A549 (cell line): Measurements from ENCODE around the gene PDE3A. TPM values are rescaled to one million over a fixed set of nuclear protein-coding genes. Genes with fewer than 3 reads are reported as not detected.

Source experiments
- ATAC-seq, 2 experiments: fragments of 200-7000 bp in 1 of 2; fragments of >200 bp in 1 of 2; cut with Nextera tagmentation in 1 of 2; cut with Tn5 transposase in 1 of 2; 3 replicates each; pipeline versions ENCODE4 v1.8.0 to v1.9.1; 2018 to 2020; ENCODE audit warnings: mild to moderate bottlenecking in 1 of 2, moderate library complexity in 1 of 2
- CTCF ChIA-PET: fragments of 300-600 bp; sonication (Branson Sonifier 250); formaldehyde crosslinking; extraction: SDS; loops from one replicate; lab custom pipeline; 2021; ENCODE audit warnings: antibody characterized with exemption, inconsistent platforms; lab: Yijun Ruan, JAX
- POLR2A ChIA-PET: fragments of 350-600 bp; formaldehyde crosslinking; extraction: SDS; loops from one replicate; lab custom pipeline; 2021; ENCODE audit warnings: antibody characterized with exemption, inconsistent platforms; lab: Yijun Ruan, JAX
- DNase-seq, 2 experiments: peaks; one replicate each; pipeline versions ENCODE4 v3.0.0 to v3.0.0-alpha.2; 2011 to 2016; ENCODE audit warnings: low read depth in 1 of 2, low spot score in 1 of 2
- FAIRE-seq: peaks from 2 replicates; lab custom pipeline; 2011; peaks lifted over from hg19 to GRCh38; lab: Jason Lieb, UNC
- H3K27ac ChIP-seq, 2 experiments: fragments of >200 bp; sonication (Bioruptor Twin); formaldehyde crosslinking; 3 replicates each; pipeline ENCODE4 v1.5.1; 2016 to 2017
- H3K4me1 ChIP-seq: fragments of >200 bp; sonication (Bioruptor Twin); formaldehyde crosslinking; 3 replicates; pipeline ENCODE4 v1.6.1; 2016
- H3K4me2 ChIP-seq: fragments of >200 bp; sonication (Bioruptor Twin); formaldehyde crosslinking; 3 replicates; pipeline ENCODE4 v1.6.1; 2016
- H3K4me3 ChIP-seq: fragments of >200 bp; sonication (Bioruptor Twin); formaldehyde crosslinking; 3 replicates; pipeline ENCODE4 v1.5.1; 2016
- H3K9me3 ChIP-seq: fragments of >200 bp; sonication (Bioruptor Twin); formaldehyde crosslinking; 3 replicates; pipeline ENCODE4 v1.6.1; 2016
- CTCF ChIP-seq: fragments of >200 bp; sonication (Bioruptor Twin); formaldehyde crosslinking; IDR thresholded peaks from 3 replicates; pipeline ENCODE4 v1.5.1; 2016
- EHF ChIP-seq: fragments of 250-450 bp; sonication (Bioruptor Pico); IDR thresholded peaks from 2 replicates; pipeline ENCODE4 v1.5.0; 2020; ENCODE audit warnings: mild to moderate bottlenecking
- EP300 ChIP-seq, 2 experiments: fragments of >200 bp; sonication (Bioruptor Twin); formaldehyde crosslinking; IDR thresholded peaks; 2 replicates in 1 of 2; 3 replicates in 1 of 2; pipeline ENCODE4 v1.6.1; 2016 to 2017
- ESRRA ChIP-seq: fragments of 150-350 bp; IDR thresholded peaks from 2 replicates; pipeline ENCODE4 v1.6.1; 2014; ENCODE audit warnings: mild to moderate bottlenecking, low read length, borderline replicate concordance
- FOSL2 ChIP-seq, 2 experiments: fragments of 450-650 bp in 1 of 2; fragments of >200 bp in 1 of 2; sonication (Bioruptor Twin) in 1 of 2; formaldehyde crosslinking; IDR thresholded peaks; 2 replicates each; pipeline versions ENCODE4 v1.5.0 to v1.6.1; 2016 to 2020; ENCODE audit warnings: mild to moderate bottlenecking in 1 of 2, moderate library complexity in 1 of 2
- FOXS1 ChIP-seq: fragments of 250-450 bp; sonication (Bioruptor Pico); IDR thresholded peaks from 2 replicates; pipeline ENCODE4 v1.5.0; 2020; ENCODE audit warnings: mild to moderate bottlenecking, moderate library complexity
- GATA3 ChIP-seq: IDR thresholded peaks from 2 replicates; pipeline ENCODE4 v1.6.1; 2012; ENCODE audit warnings: borderline replicate concordance
- HMGXB4 ChIP-seq: fragments of 250-450 bp; sonication (Bioruptor Pico); IDR thresholded peaks from 2 replicates; pipeline ENCODE4 v1.5.0; 2021; ENCODE audit warnings: mild to moderate bottlenecking, moderate library complexity, borderline replicate concordance
- HOXB5 ChIP-seq: fragments of 250-450 bp; sonication (Bioruptor Pico); IDR thresholded peaks from 2 replicates; pipeline ENCODE4 v1.5.0; 2020; ENCODE audit warnings: mild to moderate bottlenecking, moderate library complexity
- JUN ChIP-seq, 2 experiments: fragments of >200 bp; sonication (Bioruptor Twin); formaldehyde crosslinking; IDR thresholded peaks; 2 replicates in 1 of 2; 3 replicates in 1 of 2; pipeline ENCODE4 v1.6.1; 2016 to 2017
- MYC ChIP-seq: IDR thresholded peaks from 2 replicates; pipeline ENCODE4 v1.6.1; 2012; ENCODE audit warnings: mild to moderate bottlenecking, inconsistent platforms, low read length, improper control_type of control experiment, borderline replicate concordance
- RAD21 ChIP-seq, 2 experiments: fragments of >200 bp in 1 of 2; sonication (Bioruptor Twin) in 1 of 2; formaldehyde crosslinking in 1 of 2; IDR thresholded peaks in 1 of 2; conservative IDR thresholded peaks in 1 of 2; 2 replicates in 1 of 2; 3 replicates in 1 of 2; pipeline ENCODE4 v1.6.1; 2012 to 2018; ENCODE audit warnings: inconsistent platforms in 1 of 2
- RARB ChIP-seq: fragments of 250-450 bp; sonication (Bioruptor Pico); IDR thresholded peaks from 2 replicates; pipeline ENCODE4 v1.8.0; 2021; ENCODE audit warnings: mild to moderate bottlenecking, moderate library complexity
- RFX5 ChIP-seq: fragments of 450-650 bp; IDR thresholded peaks from 2 replicates; pipeline ENCODE4 v1.7.1; 2014; ENCODE audit warnings: antibody characterized with exemption, mild to moderate bottlenecking, moderate library complexity
- TFCP2L1 ChIP-seq: fragments of 250-450 bp; sonication (Bioruptor Pico); IDR thresholded peaks from 2 replicates; pipeline ENCODE4 v1.5.0; 2021; ENCODE audit warnings: mild to moderate bottlenecking
- ZSCAN20 ChIP-seq: fragments of 250-450 bp; sonication (Bioruptor Pico); IDR thresholded peaks from 2 replicates; pipeline ENCODE4 v1.8.0; 2022; ENCODE audit warnings: mild to moderate bottlenecking, moderate library complexity
- WGBS: methylation state at CpG from one replicate; pipeline ENCODE4 v1.1.6; 2017; ENCODE audit errors: missing lambda C conversion rate; 5-methylcytosine and 5-hydroxymethylcytosine counted together
- polyA plus RNA-seq, 4 experiments: library from polyadenylated mRNA; depleted of rRNA in 3 of 4; stranded (reverse); fragments of >200 nt; fragmentation: RNase III in 1 of 4; extraction: RNeasy Plus Mini Kit Qiagen cat#74134 plus additional on column Dnase treatment in 1 of 4; gene quantifications; 2 replicates in 3 of 4; 3 replicates in 1 of 4; pipeline ENCODE4 v1.2.3, GENCODE V29; 2011 to 2017
- TF ChIP-seq, protein P1 (sequence below): fragments of 450-650 bp; IDR thresholded peaks from 2 replicates; pipeline ENCODE4 v1.6.1; 2014; ENCODE audit warnings: antibody characterized with exemption
- TF ChIP-seq, protein P2 (sequence below): fragments of 150-350 bp; IDR thresholded peaks from 2 replicates; pipeline ENCODE4 v1.6.1; 2014; ENCODE audit warnings: low read depth, mild to moderate bottlenecking, low read length
- TF ChIP-seq, protein P3 (sequence below): fragments of 200-600 bp; sonication (generic); IDR thresholded peaks from 2 replicates; pipeline ENCODE4 v1.6.1; 2016; ENCODE audit warnings: antibody characterized with exemption, mild to moderate bottlenecking, moderate library complexity

PDE3A gene
- polyA plus RNA-seq, 2 of the 4 experiments (the other 2 are of a cell fraction) = 7.6 to 12.7 TPM

- CTCF ChIA-PET = no interaction called here
- TF ChIP-seq ZSCAN20 (CRISPR knock-in tag) (no peak), CTCF (no peak), EP300 (IDR thresholded peaks at IDR 0.05) (no peak), ESRRA (no peak), RAD21 (conservative IDR thresholded peaks at IDR 0.05 in 1 of 2, IDR thresholded peaks at IDR 0.05 in 1 of 2) (no peak), MYC (no peak), FOXS1 (no peak), RFX5 (no peak), GATA3 (no peak), EHF (no peak)
- no peaks in the 10 kb centered on the region for H3K9me3 ChIP-seq
- no peak overlapping the region for H3K4me2 ChIP-seq
- peaks cover 16% of the 10 kb centered on the region; the same call in 2 of the 3 replicates for H3K4me1 ChIP-seq
- ATAC-seq (no peak), DNase-seq (no peak), FAIRE-seq (no peak)
- H3K27ac ChIP-seq = 0 out of 6 replicates have a peak overlapping the region, but pooled peaks of 1 of the 2 experiments have one; percentile 41
- no peak overlapping the region for H3K4me3 ChIP-seq
- POLR2A ChIA-PET = no interaction called here
- WGBS = 79% methylated on average over 2 of the region's 2 CpGs
Measured at GRCh38 chr12:20592556-20592955, 224.2 kb downstream of the PDE3A start.

DNA sequence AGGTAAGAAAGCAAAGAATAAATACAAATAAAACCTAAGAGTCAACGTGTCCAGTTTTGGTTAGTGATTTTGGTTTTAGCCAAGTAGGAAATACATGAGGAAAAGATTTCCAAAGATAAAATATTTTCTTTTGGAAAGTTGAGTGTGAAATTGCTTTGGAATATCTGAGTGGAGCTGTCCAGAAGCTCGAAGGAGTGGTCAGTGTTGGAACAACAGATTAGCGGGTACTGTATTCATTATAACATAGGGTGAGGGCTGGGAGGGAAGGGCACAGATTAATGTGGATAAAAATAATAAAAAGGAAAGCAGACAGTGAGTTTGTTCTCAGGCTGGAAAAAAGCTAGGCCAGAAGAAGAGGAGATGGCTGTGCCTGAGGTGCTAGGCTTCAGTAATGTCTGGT lies 225.3 kb downstream of the PDE3A start:
- FAIRE-seq = no peak
- DNase-seq = no peak
- ATAC-seq = no peak
- POLR2A ChIA-PET = no interaction called here
- Histone ChIP-seq H3K27ac (no peak overlapping the region; a peak in 1 of 6 replicates), H3K9me3 (no peaks in the 10 kb centered on the region), H3K4me1 (peaks cover 16% of the 10 kb centered on the region; the same call in 2 of the 3 replicates), H3K4me3 (no peak overlapping the region), H3K4me2 (no peak overlapping the region)
- 74% methylated on average over 3 of the region's 3 CpGs for WGBS
- TF ChIP-seq, protein P1, sequence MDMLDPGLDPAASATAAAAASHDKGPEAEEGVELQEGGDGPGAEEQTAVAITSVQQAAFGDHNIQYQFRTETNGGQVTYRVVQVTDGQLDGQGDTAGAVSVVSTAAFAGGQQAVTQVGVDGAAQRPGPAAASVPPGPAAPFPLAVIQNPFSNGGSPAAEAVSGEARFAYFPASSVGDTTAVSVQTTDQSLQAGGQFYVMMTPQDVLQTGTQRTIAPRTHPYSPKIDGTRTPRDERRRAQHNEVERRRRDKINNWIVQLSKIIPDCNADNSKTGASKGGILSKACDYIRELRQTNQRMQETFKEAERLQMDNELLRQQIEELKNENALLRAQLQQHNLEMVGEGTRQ = no peak
- no peak for TF ChIP-seq ESRRA
- CTCF ChIA-PET = interaction anchor here (0.7 kb wide), 1 partner anchor 92 kb away, joined by 3 read pairs; no protein-coding TSS in a partner anchor

- Histone ChIP-seq H3K4me2 (peak overlapping the region; percentile 8; the same call in 1 of the 3 replicates), H3K4me1 (peaks cover 36% of the 10 kb centered on the region), H3K9me3 (no peaks in the 10 kb centered on the region), H3K27ac (0 out of 6 replicates have a peak overlapping the region, but pooled peaks of 1 of the 2 experiments have one; percentile 0), H3K4me3 (no peak overlapping the region)
- POLR2A ChIA-PET = no interaction called here
- CTCF ChIA-PET = no interaction called here
- no peak for TF ChIP-seq ESRRA
- TF ChIP-seq FOSL2 (IDR thresholded peaks at IDR 0.05) = no peak
- TF ChIP-seq FOSL2 (CRISPR knock-in tag; IDR thresholded peaks at IDR 0.05) = peak; percentile 61
- 0 out of 5 replicates have a peak, but pooled peaks of 1 of the 2 experiments have one; percentile 30 for TF ChIP-seq JUN (IDR thresholded peaks at IDR 0.05)
- 3% methylated on average over 1 of the region's 1 CpG for WGBS
- ATAC-seq (no peak), DNase-seq (no peak), FAIRE-seq (no peak)
Measured at GRCh38 chr12:20596061-20596460, 227.7 kb downstream of the PDE3A start.

GRCh38 chr12:20599757-20600156 lies 231.4 kb downstream of the PDE3A start:
- Histone ChIP-seq H3K27ac (peak overlapping the region; percentile 69 to 76), H3K4me2 (peak overlapping the region; percentile 9; the same call in 2 of the 3 replicates), H3K4me1 (peaks cover 63% of the 10 kb centered on the region), H3K9me3 (no peaks in the 10 kb centered on the region), H3K4me3 (no peak overlapping the region)
- ChIA-PET POLR2A (no interaction called here), CTCF (interaction anchor here (1.5 kb wide), 1 partner anchor 860 kb away, joined by 5 read pairs; no protein-coding TSS in a partner anchor)
- FAIRE-seq (no peak), ATAC-seq (no peak), DNase-seq (no peak)
- TF ChIP-seq JUN (IDR thresholded peaks at IDR 0.05) (no peak), MYC (no peak), FOXS1 (no peak), TFCP2L1 (CRISPR knock-in tag) (no peak), HMGXB4 (CRISPR knock-in tag) (no peak), RARB (no peak), HOXB5 (CRISPR knock-in tag) (no peak)
- TF ChIP-seq, protein P2, sequence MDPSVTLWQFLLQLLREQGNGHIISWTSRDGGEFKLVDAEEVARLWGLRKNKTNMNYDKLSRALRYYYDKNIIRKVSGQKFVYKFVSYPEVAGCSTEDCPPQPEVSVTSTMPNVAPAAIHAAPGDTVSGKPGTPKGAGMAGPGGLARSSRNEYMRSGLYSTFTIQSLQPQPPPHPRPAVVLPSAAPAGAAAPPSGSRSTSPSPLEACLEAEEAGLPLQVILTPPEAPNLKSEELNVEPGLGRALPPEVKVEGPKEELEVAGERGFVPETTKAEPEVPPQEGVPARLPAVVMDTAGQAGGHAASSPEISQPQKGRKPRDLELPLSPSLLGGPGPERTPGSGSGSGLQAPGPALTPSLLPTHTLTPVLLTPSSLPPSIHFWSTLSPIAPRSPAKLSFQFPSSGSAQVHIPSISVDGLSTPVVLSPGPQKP = no peak
- TF ChIP-seq, protein P3, sequence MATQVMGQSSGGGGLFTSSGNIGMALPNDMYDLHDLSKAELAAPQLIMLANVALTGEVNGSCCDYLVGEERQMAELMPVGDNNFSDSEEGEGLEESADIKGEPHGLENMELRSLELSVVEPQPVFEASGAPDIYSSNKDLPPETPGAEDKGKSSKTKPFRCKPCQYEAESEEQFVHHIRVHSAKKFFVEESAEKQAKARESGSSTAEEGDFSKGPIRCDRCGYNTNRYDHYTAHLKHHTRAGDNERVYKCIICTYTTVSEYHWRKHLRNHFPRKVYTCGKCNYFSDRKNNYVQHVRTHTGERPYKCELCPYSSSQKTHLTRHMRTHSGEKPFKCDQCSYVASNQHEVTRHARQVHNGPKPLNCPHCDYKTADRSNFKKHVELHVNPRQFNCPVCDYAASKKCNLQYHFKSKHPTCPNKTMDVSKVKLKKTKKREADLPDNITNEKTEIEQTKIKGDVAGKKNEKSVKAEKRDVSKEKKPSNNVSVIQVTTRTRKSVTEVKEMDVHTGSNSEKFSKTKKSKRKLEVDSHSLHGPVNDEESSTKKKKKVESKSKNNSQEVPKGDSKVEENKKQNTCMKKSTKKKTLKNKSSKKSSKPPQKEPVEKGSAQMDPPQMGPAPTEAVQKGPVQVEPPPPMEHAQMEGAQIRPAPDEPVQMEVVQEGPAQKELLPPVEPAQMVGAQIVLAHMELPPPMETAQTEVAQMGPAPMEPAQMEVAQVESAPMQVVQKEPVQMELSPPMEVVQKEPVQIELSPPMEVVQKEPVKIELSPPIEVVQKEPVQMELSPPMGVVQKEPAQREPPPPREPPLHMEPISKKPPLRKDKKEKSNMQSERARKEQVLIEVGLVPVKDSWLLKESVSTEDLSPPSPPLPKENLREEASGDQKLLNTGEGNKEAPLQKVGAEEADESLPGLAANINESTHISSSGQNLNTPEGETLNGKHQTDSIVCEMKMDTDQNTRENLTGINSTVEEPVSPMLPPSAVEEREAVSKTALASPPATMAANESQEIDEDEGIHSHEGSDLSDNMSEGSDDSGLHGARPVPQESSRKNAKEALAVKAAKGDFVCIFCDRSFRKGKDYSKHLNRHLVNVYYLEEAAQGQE = no peak
